Stimulated activated CD4-positive, alpha-beta T cell treated with anti-CD3 and anti-CD28 coated beads, Interleukin-15, amount 100 ng/mL, for 48 hours (primary cell): ENCODE measurements around the gene F12.

Source experiments
- DNase-seq, 2 donors: peaks; one replicate each; pipeline ENCODE4 v3.0.0-alpha.2; 2020; ENCODE audit warnings: low read depth in 2 of 2

Gene F12

GRCh38 chr5:177412603-177413233, 3.4 kb upstream of the F12 start:
- DNase-seq = no peak

GRCh38 chr5:177410575-177410974, 1.2 kb upstream of the F12 start:
- no peak for DNase-seq

GRCh38 chr5:177405805-177406204, 3.6 kb downstream of the F12 start:
- no peak for DNase-seq

GRCh38 chr5:177405312-177405711, 4.1 kb downstream of the F12 start:
- no peak for DNase-seq

- no peak for DNase-seq
These were observed 4.7 kb downstream of the F12 start for GRCh38 chr5:177404641-177405179.

- DNase-seq = peak; percentile 80 to 86
These were observed 5.3 kb downstream of the F12 start for GRCh38 chr5:177403792-177404640.

GRCh38 chr5:177403102-177403791, 6.1 kb downstream of the F12 start:
- peak; percentile 34 to 36 for DNase-seq

- peak; percentile 63 to 72 for DNase-seq
These were observed 6.9 kb downstream of the F12 start for GRCh38 chr5:177402271-177403043.

- no peak for DNase-seq
These were observed 9.1 kb downstream of the F12 start, which contains the start of gene PFN3 for GRCh38 chr5:177399997-177400868. TSS of gene PFN3 (minus strand) at chr5:177400661. CDS start at chr5:177400576, 85 bp downstream.

GRCh38 chr5:177397875-177398390, 11.4 kb downstream of the F12 start:
- DNase-seq = no peak

GRCh38 chr5:177396807-177397206, 12.6 kb downstream of the F12 start:
- no peak for DNase-seq

- DNase-seq = no peak
These were observed 13.3 kb downstream of the F12 start for GRCh38 chr5:177396078-177396477.

GRCh38 chr5:177393990-177394389, 15.4 kb downstream of the F12 start:
- no peak for DNase-seq

GRCh38 chr5:177393206-177393765, 16.1 kb downstream of the F12 start:
- DNase-seq = no peak

- no peak for DNase-seq
These were observed 16.6 kb downstream of the F12 start for GRCh38 chr5:177392765-177393164.

GRCh38 chr5:177390363-177391300, 18.7 kb downstream of the F12 start:
- DNase-seq = peak; percentile 79 to 86

- DNase-seq = peak; percentile 38 to 45
These were observed 19.9 kb downstream of the F12 start for GRCh38 chr5:177389241-177390169.
